ENCODE data around the gene FBXW7. TPM values are rescaled to one million over a fixed set of nuclear protein-coding genes. Genes with fewer than 3 reads are reported as not detected.
"Not testable (repeated sequence)": the region's sequence is repeated elsewhere in the genome, so short reads cannot be mapped to it uniquely, and the experiment has no call there.

FBXW7 gene
- total RNA-seq, 1 experiment from 2014 or later, result 23.0 TPM

- Histone ChIP-seq H3K9me2 (ENCODE audit: insufficient read depth) (no peaks in the 10 kb centered on the region), H4K20me1 (ENCODE audit: insufficient read depth) (no peaks in the 10 kb centered on the region), H3K9me3 (ENCODE audit: control insufficient read depth in 1 of 2, insufficient read depth in 1 of 2, low read depth in 1 of 2, low read length in 2 of 2) (no peaks in the 10 kb centered on the region), H3K36me3 (ENCODE audit: control insufficient read depth in 1 of 2, insufficient read depth in 2 of 2, low read length in 2 of 2) (no peaks in the 10 kb centered on the region), H3K9ac (ENCODE audit: low read length) (no peak overlapping the region), H2AFZ (ENCODE audit: low read depth, low read length, poor library complexity, severe bottlenecking) (no peak overlapping the region), H3K4me1 (ENCODE audit: control insufficient read depth in 1 of 2, insufficient read depth in 2 of 2, low read length in 2 of 2) (no peaks in the 10 kb centered on the region), H3K27ac (ENCODE audit: low read depth, low read length) (no peak overlapping the region), H3K79me2 (ENCODE audit: insufficient read depth, low read length) (no peaks in the 10 kb centered on the region), H3K4me3 (replicated peaks in 1 of 2; ENCODE audit: low read depth in 1 of 2, low read length in 2 of 2) (no peak overlapping the region), H3K27me3 (ENCODE audit: insufficient read depth, low read length) (no peaks in the 10 kb centered on the region), H3K4me2 (ENCODE audit: low read length) (no peak overlapping the region)
- no peak for ATAC-seq
- no TSS peak for BruUV-seq (replicated peaks)
- ChIA-PET RAD21 (ENCODE audit: low non-redundant PET in 1 of 2, low total read pairs in 2 of 2, uncharacterized antibody in 2 of 2, unreplicated experiment in 2 of 2) (no interaction called here), POLR2A (no interaction called here), CTCF (no interaction called here)
- intact Hi-C loops (cut with micrococcal nuclease), result no loop called here
- DNase-seq (ENCODE audit: low read depth, low spot score), result no peak
- no peak for TF ChIP-seq YY1 (IDR thresholded peaks at IDR 0.05; ENCODE audit: extremely low read depth, insufficient replicate concordance, low read depth, low read length)
- TF ChIP-seq EZH2 (IDR thresholded peaks at IDR 0.05), result no peak
- TF ChIP-seq SRF (IDR thresholded peaks at IDR 0.05; ENCODE audit: low read depth), result no peak
Observed at GRCh38 chr4:152556283-152556682, 20.4 kb upstream of the FBXW7 start.

DNA sequence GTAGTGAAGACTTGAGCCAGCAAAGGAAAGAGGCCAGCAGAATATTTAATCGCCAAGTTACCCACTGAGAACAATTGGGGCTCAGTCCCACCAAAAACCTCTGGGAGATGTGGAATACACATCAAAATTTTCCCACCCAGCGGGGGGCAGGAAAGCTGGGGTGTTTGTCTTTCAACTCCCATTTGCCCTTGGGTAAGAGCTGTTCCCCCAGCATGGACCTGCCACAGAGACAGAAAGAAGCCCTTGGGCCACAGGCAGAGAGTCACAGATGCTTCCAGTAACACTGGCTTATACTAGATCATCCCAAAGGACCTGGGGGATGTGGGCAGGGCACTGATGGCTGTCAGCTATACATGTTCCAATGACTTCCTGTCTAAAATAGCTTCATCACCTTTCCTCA lies 18.9 kb upstream of the FBXW7 start:
- H3K27me3 ChIP-seq (ENCODE audit: insufficient read depth, low read length), result no peaks in the 10 kb centered on the region
- no peak overlapping the region for H3K27ac ChIP-seq (ENCODE audit: low read depth, low read length)
- H3K9me3 ChIP-seq (ENCODE audit: control insufficient read depth in 1 of 2, insufficient read depth in 1 of 2, low read depth in 1 of 2, low read length in 2 of 2), result no peaks in the 10 kb centered on the region
- H3K36me3 ChIP-seq (ENCODE audit: control insufficient read depth in 1 of 2, insufficient read depth in 2 of 2, low read length in 2 of 2), result no peaks in the 10 kb centered on the region
- intact Hi-C loops (cut with micrococcal nuclease), result no loop called here
- H3K79me2 ChIP-seq (ENCODE audit: insufficient read depth, low read length), result no peaks in the 10 kb centered on the region
- no peak for TF ChIP-seq POLR2AphosphoS5 (IDR thresholded peaks at IDR 0.05; ENCODE audit: low read depth, low read length)
- no peak for TF ChIP-seq CBX3 (IDR thresholded peaks at IDR 0.05; ENCODE audit: low read depth)
- TF ChIP-seq REST (IDR thresholded peaks at IDR 0.05; ENCODE audit: low read depth), result no peak
- BruUV-seq (replicated peaks), result no TSS peak
- H3K4me1 ChIP-seq (ENCODE audit: control insufficient read depth in 1 of 2, insufficient read depth in 2 of 2, low read length in 2 of 2), result no peaks in the 10 kb centered on the region
- no peak overlapping the region for H3K4me2 ChIP-seq (ENCODE audit: low read length)
- CTCF ChIA-PET, result interaction anchor here (0.7 kb wide), 1 partner anchor 54 kb away, joined by 3 read pairs; no protein-coding TSS in a partner anchor
- H2AFZ ChIP-seq (ENCODE audit: low read depth, low read length, poor library complexity, severe bottlenecking), result no peak overlapping the region
- POLR2A ChIA-PET, result interaction anchor here (1.2 kb wide), 1 partner anchor 19 kb away, joined by 3 read pairs; the partner anchor contains the start of gene FBXW7
- no peak overlapping the region for H3K9ac ChIP-seq (ENCODE audit: low read length)
- RAD21 ChIA-PET (ENCODE audit: low non-redundant PET in 1 of 2, low total read pairs in 2 of 2, uncharacterized antibody in 2 of 2, unreplicated experiment in 2 of 2), result no interaction called here
- no peak for ATAC-seq
- no peaks in the 10 kb centered on the region for H3K9me2 ChIP-seq (ENCODE audit: insufficient read depth)
- H3K4me3 ChIP-seq (replicated peaks in 1 of 2; ENCODE audit: low read depth in 1 of 2, low read length in 2 of 2), result no peak overlapping the region
- DNase-seq (ENCODE audit: low read depth, low spot score), result no peak
- H4K20me1 ChIP-seq (ENCODE audit: insufficient read depth), result no peaks in the 10 kb centered on the region

GRCh38 chr4:152550687-152551086 lies 14.8 kb upstream of the FBXW7 start:
- intact Hi-C loops (cut with micrococcal nuclease); ATAC-seq; H3K4me3 ChIP-seq (replicated peaks in 1 of 2; ENCODE audit: low read depth in 1 of 2, low read length in 2 of 2); H3K79me2 ChIP-seq (ENCODE audit: insufficient read depth, low read length); H3K4me2 ChIP-seq (ENCODE audit: low read length); H4K20me1 ChIP-seq (ENCODE audit: insufficient read depth); H3K9me2 ChIP-seq (ENCODE audit: insufficient read depth); DNase-seq (ENCODE audit: low read depth, low spot score); H3K27me3 ChIP-seq (ENCODE audit: insufficient read depth, low read length); POLR2A ChIA-PET; H3K4me1 ChIP-seq (ENCODE audit: control insufficient read depth in 1 of 2, insufficient read depth in 2 of 2, low read length in 2 of 2); H2AFZ ChIP-seq (ENCODE audit: low read depth, low read length, poor library complexity, severe bottlenecking); H3K9ac ChIP-seq (ENCODE audit: low read length); RAD21 ChIA-PET (ENCODE audit: low non-redundant PET in 1 of 2, low total read pairs in 2 of 2, uncharacterized antibody in 2 of 2, unreplicated experiment in 2 of 2); H3K27ac ChIP-seq (ENCODE audit: low read depth, low read length); H3K36me3 ChIP-seq (ENCODE audit: control insufficient read depth in 1 of 2, insufficient read depth in 2 of 2, low read length in 2 of 2); CTCF ChIA-PET; BruUV-seq (replicated peaks); H3K9me3 ChIP-seq (ENCODE audit: control insufficient read depth in 1 of 2, insufficient read depth in 1 of 2, low read depth in 1 of 2, low read length in 2 of 2): not testable (repeated sequence)

Measured in HCT116 (cell line).